Panc1 (cell line): ENCODE data around the gene CORO2B.

ENCODE experiments used
- CTCF ChIP-seq: fragments of 450-650 bp; IDR thresholded peaks from 2 replicates; pipeline ENCODE4 v1.5.1; 2017; ENCODE audit warnings: mild to moderate bottlenecking
- POLR2AphosphoS5 ChIP-seq: IDR thresholded peaks from 2 replicates; pipeline ENCODE4 v1.6.1; 2012; ENCODE audit warnings: mild to moderate bottlenecking, low read depth, low read length, moderate library complexity
- REST ChIP-seq, 2 experiments: IDR thresholded peaks; 2 replicates each; pipeline ENCODE4 v1.6.1; 2011 to 2012; ENCODE audit warnings: low read depth in 2 of 2, control low read depth in 1 of 2, low read length in 1 of 2, mild to moderate bottlenecking in 1 of 2, moderate library complexity in 1 of 2; ENCODE audit not compliant: insufficient read depth in 1 of 2
- SIN3A ChIP-seq: IDR thresholded peaks from 2 replicates; pipeline ENCODE4 v1.6.1; 2012; ENCODE audit warnings: low read depth, mild to moderate bottlenecking, low read length, moderate library complexity, borderline replicate concordance; ENCODE audit not compliant: insufficient read depth
- TCF7L2 ChIP-seq: IDR thresholded peaks from 2 replicates; pipeline ENCODE4 v1.6.1; 2011; ENCODE audit warnings: mild to moderate bottlenecking, low read depth, low read length, inconsistent platforms

- TF ChIP-seq CTCF = no peak
- TF ChIP-seq POLR2AphosphoS5 = no peak
- TF ChIP-seq REST (IDR thresholded peaks at IDR 0.05; ENCODE audit: insufficient read depth in 1 of 2, low read depth in 2 of 2, low read length in 1 of 2) = no peak
- TF ChIP-seq TCF7L2 = no peak
- no peak for TF ChIP-seq SIN3A
Observed at GRCh38 chr15:68608844-68609232, 30.0 kb downstream of the CORO2B start.
